EL (cell line): ENCODE results near the gene USP17L20.
"Not testable (repeated sequence)": the region's sequence is repeated elsewhere in the genome, so short reads cannot be mapped to it uniquely, and the experiment has no call there.

Experiments used
- DNase-seq: peaks from one replicate; pipeline ENCODE4 v3.0.0-alpha.2; 2016

The USP17L20 gene, protein sequence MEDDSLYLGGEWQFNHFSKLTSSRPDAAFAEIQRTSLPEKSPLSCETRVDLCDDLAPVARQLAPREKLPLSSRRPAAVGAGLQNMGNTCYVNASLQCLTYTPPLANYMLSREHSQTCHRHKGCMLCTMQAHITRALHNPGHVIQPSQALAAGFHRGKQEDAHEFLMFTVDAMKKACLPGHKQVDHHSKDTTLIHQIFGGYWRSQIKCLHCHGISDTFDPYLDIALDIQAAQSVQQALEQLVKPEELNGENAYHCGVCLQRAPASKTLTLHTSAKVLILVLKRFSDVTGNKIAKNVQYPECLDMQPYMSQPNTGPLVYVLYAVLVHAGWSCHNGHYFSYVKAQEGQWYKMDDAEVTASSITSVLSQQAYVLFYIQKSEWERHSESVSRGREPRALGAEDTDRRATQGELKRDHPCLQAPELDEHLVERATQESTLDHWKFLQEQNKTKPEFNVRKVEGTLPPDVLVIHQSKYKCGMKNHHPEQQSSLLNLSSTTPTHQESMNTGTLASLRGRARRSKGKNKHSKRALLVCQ

DNA sequence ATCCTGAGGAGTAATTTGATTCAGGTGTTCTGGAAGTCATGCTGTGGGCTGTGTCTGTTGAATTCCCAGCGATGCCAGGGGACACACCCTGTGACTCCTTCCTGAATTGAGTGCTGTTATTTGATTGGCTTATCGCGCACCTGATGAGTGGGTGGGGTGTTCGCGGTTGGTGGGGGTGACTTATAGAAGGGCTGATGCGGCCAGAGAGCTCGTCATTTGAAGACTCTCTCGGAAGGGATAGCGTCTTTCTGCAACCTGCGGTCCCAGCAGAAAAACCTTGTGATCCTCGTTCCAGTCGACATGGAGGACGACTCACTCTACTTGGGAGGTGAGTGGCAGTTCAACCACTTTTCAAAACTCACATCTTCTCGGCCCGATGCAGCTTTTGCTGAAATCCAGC lies at the start of gene USP17L20:
USP17L20 (plus strand) TSS at position 301 of the 400 bp plus-strand sequence; CDS start at position 301, 0 bp downstream.
- not testable (repeated sequence) for DNase-seq

DNA sequence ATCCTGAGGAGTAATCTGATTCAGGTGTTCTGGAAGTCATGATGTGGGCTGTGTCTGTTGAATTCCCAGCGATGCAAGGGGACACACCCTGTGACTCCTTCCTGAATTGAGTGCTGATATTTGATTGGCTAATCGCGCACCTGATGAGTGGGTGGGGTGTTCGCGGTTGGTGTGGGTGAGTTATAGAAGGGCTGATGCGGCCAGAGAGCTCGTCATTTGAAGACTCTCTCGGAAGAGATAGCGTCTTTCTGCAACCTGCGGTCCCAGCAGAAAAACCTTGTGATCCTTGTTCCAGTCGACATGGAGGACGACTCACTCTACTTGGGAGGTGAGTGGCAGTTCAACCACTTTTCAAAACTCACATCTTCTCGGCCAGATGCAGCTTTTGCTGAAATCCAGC lies 47.6 kb upstream of the USP17L20 start, which contains the start of gene USP17L10:
USP17L10 (plus strand) TSS at position 301 of the 400 bp plus-strand sequence; CDS start at position 301, 0 bp downstream.
- not testable (repeated sequence) for DNase-seq

DNA sequence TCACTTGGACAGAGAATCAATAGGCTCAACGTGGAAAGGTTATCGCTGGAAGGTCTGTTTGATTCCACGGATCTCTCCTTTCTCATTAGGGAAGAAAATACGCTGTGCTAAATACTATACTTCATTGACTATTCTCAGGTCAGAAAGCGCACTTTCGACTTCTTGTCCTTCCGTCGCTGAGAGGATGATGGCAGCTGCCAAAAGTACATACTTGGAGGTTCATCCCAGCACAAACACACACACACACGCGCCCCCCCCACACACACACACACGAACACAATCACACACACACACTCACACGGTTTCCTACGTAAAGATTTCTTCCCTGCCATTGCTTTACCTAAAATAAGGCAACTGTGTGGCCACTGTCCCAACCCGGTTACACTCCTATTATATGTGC lies 43.2 kb upstream of the USP17L20 start:
- not testable (repeated sequence) for DNase-seq

DNA sequence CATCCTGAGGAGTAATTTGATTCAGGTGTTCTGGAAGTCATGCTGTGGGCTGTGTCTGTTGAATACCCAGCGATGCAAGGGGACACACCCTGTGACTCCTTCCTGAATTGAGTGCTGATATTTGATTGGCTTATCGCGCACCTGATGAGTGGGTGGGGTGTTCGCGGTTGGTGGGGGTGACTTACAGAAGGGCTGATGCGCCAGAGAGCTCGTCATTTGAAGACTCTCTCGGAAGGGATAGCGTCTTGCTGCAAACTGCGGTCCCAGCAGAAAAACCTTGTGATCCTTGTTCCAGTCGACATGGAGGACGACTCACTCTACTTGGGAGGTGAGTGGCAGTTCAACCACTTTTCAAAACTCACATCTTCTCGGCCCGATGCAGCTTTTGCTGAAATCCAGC lies 42.8 kb upstream of the USP17L20 start, which contains the start of gene USP17L11:
USP17L11 (plus strand) TSS at position 301 of the 400 bp plus-strand sequence; CDS start at position 301, 0 bp downstream.
- DNase-seq: not testable (repeated sequence)

DNA sequence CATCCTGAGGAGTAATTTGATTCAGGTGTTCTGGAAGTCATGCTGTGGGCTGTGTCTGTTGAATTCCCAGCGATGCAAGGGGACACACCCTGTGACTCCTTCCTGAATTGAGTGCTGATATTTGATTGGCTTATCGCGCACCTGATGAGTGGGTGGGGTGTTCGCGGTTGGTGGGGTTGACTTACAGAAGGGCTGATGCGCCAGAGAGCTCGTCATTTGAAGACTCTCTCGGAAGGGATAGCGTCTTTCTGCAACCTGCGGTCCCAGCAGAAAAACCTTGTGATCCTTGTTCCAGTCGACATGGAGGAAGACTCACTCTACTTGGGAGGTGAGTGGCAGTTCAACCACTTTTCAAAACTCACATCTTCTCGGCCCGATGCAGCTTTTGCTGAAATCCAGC lies 38.1 kb upstream of the USP17L20 start, which contains the start of gene USP17L12:
USP17L12 (plus strand) TSS at position 301 of the 400 bp plus-strand sequence; CDS start at position 301, 0 bp downstream.
- DNase-seq: not testable (repeated sequence)

DNA sequence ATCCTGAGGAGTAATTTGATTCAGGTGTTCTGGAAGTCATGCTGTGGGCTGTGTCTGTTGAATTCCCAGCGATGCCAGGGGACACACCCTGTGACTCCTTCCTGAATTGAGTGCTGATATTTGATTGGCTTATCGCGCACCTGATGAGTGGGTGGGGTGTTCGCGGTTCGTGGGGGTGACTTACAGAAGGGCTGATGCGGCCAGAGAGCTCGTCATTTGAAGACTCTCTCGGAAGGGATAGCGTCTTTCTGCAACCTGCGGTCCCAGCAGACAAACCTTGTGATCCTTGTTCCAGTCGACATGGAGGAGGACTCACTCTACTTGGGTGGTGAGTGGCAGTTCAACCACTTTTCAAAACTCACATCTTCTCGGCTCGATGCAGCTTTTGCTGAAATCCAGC lies 33.3 kb upstream of the USP17L20 start, which contains the start of gene USP17L13:
USP17L13 (plus strand) TSS at position 301 of the 400 bp plus-strand sequence; CDS start at position 301, 0 bp downstream.
- DNase-seq: not testable (repeated sequence)

DNA sequence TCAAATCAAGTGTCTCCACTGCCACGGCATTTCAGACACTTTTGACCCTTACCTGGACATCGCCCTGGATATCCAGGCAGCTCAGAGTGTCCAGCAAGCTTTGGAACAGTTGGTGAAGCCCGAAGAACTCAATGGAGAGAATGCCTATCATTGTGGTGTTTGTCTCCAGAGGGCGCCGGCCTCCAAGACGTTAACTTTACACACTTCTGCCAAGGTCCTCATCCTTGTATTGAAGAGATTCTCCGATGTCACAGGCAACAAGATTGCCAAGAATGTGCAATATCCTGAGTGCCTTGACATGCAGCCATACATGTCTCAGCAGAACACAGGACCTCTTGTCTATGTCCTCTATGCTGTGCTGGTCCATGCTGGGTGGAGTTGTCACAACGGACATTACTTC lies 27.7 kb upstream of the USP17L20 start:
- DNase-seq: not testable (repeated sequence)

DNA sequence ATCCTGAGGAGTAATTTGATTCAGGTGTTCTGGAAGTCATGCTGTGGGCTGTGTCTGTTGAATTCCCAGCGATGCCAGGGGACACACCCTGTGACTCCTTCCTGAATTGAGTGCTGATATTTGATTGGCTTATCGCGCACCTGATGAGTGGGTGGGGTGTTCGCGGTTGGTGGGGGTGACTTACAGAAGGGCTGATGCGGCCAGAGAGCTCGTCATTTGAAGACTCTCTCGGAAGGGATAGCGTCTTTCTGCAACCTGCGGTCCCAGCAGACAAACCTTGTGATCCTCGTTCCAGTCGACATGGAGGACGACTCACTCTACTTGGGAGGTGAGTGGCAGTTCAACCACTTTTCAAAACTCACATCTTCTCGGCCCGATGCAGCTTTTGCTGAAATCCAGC lies 23.8 kb upstream of the USP17L20 start, which contains the start of gene USP17L15:
USP17L15 (plus strand) TSS at position 301 of the 400 bp plus-strand sequence; CDS start at position 301, 0 bp downstream.
- not testable (repeated sequence) for DNase-seq

DNA sequence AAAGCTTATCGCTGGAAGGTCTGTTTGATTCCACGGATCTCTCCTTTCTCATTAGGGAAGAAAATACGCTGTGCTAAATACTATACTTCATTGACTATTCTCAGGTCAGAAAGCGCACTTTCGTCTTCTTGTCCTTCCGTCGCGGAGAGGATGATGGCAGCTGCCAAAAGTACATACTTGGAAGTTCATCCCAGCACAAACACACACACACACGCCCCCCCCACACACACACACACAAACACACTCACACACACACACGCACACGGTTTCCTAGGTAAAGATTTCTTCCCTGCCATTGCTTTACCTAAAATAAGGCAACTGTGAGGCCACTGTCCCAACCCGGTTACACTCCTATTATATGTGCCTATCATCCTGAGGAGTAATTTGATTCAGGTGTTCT lies 19.5 kb upstream of the USP17L20 start:
- DNase-seq: not testable (repeated sequence)

DNA sequence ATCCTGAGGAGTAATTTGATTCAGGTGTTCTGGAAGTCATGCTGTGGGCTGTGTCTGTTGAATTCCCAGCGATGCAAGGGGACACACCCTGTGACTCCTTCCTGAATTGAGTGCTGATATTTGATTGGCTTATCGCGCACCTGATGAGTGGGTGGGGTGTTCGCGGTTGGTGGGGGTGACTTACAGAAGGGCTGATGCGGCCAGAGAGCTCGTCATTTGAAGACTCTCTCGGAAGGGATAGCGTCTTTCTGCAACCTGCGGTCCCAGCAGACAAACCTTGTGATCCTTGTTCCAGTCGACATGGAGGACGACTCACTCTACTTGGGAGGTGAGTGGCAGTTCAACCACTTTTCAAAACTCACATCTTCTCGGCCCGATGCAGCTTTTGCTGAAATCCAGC lies 14.3 kb upstream of the USP17L20 start, which contains the start of gene USP17L17:
USP17L17 (plus strand) TSS at position 301 of the 400 bp plus-strand sequence; CDS start at position 301, 0 bp downstream.
- DNase-seq: not testable (repeated sequence)

DNA sequence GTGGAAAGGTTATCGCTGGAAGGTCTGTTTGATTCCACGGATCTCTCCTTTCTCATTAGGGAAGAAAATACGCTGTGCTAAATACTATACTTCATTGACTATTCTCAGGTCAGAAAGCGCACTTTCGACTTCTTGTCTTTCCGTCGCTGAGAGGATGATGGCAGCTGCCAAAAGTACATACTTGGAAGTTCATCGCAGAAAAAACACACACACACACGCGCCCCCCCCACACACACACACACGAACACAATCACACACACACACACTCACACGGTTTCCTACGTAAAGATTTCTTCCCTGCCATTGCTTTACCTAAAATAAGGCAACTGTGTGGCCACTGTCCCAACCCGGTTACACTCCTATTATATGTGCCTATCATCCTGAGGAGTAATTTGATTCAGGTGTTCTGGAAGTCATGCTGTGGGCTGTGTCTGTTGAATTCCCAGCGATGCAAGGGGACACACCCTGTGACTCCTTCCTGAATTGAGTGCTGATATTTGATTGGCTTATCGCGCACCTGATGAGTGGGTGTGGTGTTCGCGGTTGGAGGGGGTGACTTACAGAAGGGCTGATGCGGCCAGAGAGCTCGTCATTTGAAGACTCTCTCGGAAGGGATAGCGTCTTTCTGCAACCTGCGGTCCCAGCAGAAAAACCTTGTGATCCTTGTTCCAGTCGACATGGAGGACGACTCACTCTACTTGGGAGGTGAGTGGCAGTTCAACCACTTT lies 9.8 kb upstream of the USP17L20 start, which contains the start of gene USP17L18:
USP17L18 (plus strand) TSS at position 678 of the 728 bp plus-strand sequence; CDS start at position 678, 0 bp downstream.
- DNase-seq: not testable (repeated sequence)

DNA sequence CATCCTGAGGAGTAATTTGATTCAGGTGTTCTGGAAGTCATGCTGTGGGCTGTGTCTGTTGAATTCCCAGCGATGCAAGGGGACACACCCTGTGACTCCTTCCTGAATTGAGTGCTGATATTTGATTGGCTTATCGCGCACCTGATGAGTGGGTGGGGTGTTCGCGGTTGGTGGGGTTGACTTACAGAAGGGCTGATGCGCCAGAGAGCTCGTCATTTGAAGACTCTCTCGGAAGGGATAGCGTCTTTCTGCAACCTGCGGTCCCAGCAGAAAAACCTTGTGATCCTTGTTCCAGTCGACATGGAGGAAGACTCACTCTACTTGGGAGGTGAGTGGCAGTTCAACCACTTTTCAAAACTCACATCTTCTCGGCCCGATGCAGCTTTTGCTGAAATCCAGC lies 4.8 kb upstream of the USP17L20 start, which contains the start of gene USP17L19:
USP17L19 (plus strand) TSS at position 301 of the 400 bp plus-strand sequence; CDS start at position 301, 0 bp downstream.
- not testable (repeated sequence) for DNase-seq

DNA sequence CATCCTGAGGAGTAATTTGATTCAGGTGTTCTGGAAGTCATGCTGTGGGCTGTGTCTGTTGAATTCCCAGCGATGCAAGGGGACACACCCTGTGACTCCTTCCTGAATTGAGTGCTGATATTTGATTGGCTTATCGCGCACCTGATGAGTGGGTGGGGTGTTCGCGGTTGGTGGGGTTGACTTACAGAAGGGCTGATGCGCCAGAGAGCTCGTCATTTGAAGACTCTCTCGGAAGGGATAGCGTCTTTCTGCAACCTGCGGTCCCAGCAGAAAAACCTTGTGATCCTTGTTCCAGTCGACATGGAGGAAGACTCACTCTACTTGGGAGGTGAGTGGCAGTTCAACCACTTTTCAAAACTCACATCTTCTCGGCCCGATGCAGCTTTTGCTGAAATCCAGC lies 4.6 kb downstream of the USP17L20 start, which contains the start of gene USP17L21:
USP17L21 (plus strand) TSS at position 301 of the 400 bp plus-strand sequence; CDS start at position 301, 0 bp downstream.
- DNase-seq: not testable (repeated sequence)

DNA sequence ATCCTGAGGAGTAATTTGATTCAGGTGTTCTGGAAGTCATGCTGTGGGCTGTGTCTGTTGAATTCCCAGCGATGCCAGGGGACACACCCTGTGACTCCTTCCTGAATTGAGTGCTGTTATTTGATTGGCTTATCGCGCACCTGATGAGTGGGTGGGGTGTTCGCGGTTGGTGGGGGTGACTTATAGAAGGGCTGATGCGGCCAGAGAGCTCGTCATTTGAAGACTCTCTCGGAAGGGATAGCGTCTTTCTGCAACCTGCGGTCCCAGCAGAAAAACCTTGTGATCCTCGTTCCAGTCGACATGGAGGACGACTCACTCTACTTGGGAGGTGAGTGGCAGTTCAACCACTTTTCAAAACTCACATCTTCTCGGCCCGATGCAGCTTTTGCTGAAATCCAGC lies 9.4 kb downstream of the USP17L20 start, which contains the start of gene USP17L22:
USP17L22 (plus strand) TSS at position 301 of the 400 bp plus-strand sequence; CDS start at position 301, 0 bp downstream.
- not testable (repeated sequence) for DNase-seq

DNA sequence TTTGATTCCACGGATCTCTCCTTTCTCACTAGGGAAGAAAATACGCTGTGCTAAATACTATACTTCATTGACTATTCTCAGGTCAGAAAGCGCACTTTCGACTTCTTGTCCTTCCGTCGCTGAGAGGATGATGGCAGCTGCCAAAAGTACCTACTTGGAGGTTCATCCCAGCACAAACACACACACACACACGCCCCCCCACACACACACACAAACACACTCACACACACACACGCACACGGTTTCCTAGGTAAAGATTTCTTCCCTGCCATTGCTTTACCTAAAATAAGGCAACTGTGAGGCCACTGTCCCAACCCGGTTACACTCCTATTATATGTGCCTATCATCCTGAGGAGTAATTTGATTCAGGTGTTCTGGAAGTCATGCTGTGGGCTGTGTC lies 13.8 kb downstream of the USP17L20 start:
- DNase-seq: not testable (repeated sequence)
